ENCODE measurements around the gene MYL3. TPM values are rescaled to one million over a fixed set of nuclear protein-coding genes. Genes with fewer than 3 reads are reported as not detected.

The MYL3 gene
- total and polyA plus RNA-seq, 2 of the 4 experiments (the other 2 are of a cell fraction), result 0.09 TPM; not detected in 1

DNA sequence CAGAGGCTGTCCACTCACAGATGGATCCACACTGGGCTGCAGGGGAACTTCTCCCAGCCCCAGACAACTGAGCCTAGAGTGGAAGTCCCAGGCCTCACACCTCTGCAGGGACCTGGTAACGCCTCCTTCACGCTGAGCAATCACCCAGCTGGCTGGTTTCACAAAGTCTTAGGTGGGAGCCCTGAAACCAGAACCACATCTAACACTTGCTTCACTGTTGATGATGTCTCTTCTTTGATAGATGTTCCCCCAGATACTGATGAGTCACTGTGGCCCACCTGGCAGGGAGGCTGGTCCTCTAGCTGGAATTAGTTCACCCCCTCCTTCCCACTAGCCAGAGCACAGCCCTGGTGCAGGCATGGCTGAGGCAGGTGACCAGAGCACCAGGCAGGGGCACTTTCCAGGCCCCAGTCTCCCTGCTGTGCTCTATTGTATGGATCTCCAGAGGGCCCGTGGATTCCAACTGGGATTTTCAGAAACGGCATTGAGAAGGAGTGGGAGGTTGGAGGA lies 33.5 kb downstream of the MYL3 start:
- WGBS, 2 experiments (ENCODE audit: extremely low coverage in 2 of 2, insufficient read length in 1 of 2), result no CpG with 5 or more reads among the region's 4 CpGs
- ATAC-seq (ENCODE audit: low read depth), result no peak
- Histone ChIP-seq H3K79me1 (ENCODE audit: low read depth in 1 of 2, low read length in 2 of 2) (no peaks in the 10 kb centered on the region), H4K20me1 (ENCODE audit: insufficient read depth, low read length) (no peaks in the 10 kb centered on the region), H3K18ac (ENCODE audit: low read depth, low read length) (no peak overlapping the region), H3K9me1 (ENCODE audit: insufficient read depth, low read length) (no peaks in the 10 kb centered on the region), H3K4me1 (ENCODE audit: control insufficient read depth, insufficient read depth, low read length) (no peaks in the 10 kb centered on the region), H3K4me2 (ENCODE audit: low read depth, low read length) (no peak overlapping the region), H3K27ac (ENCODE audit: insufficient read depth, low read length) (no peak overlapping the region), H2AK9ac (replicated peaks; ENCODE audit: low read depth, low read length, poor library complexity) (no peak overlapping the region), H2BK20ac (ENCODE audit: low read depth, low read length) (no peak overlapping the region), H3K4ac (ENCODE audit: low read depth, low read length) (no peak overlapping the region), H2BK120ac (ENCODE audit: low read depth, low read length) (no peak overlapping the region), H3K23ac (ENCODE audit: low read depth, low read length) (no peak overlapping the region), H3K4me3 (ENCODE audit: insufficient read depth, low read depth, low read length) (no peak overlapping the region), H3K36me3 (ENCODE audit: control insufficient read depth, insufficient read depth, low read length) (no peaks in the 10 kb centered on the region), H3K9me3 (ENCODE audit: control insufficient read depth, insufficient read depth, low read length) (no peaks in the 10 kb centered on the region), H4K8ac (ENCODE audit: low read depth in 2 of 2, low read length in 2 of 2) (no peak overlapping the region), H2BK15ac (ENCODE audit: low read depth, low read length) (no peak overlapping the region), H2AFZ (replicated peaks; ENCODE audit: low read length, poor library complexity) (no peak overlapping the region), H4K91ac (ENCODE audit: insufficient read depth, low read depth, low read length) (no peak overlapping the region), H2BK5ac (ENCODE audit: low read depth, low read length, poor library complexity, severe bottlenecking) (no peak overlapping the region), H4K5ac (ENCODE audit: low read depth, low read length) (no peak overlapping the region), H3K27me3 (ENCODE audit: control insufficient read depth, insufficient read depth, low read length) (peaks cover 29% of the 10 kb centered on the region), H3K9ac (ENCODE audit: low read depth, low read length) (no peak overlapping the region), H2AK5ac (ENCODE audit: low read depth, low read length) (no peak overlapping the region), H3K14ac (replicated peaks; ENCODE audit: low read depth, low read length) (no peak overlapping the region), H3K56ac (ENCODE audit: extremely low read depth, insufficient read depth, low read length) (no peak overlapping the region)
- no peak for DNase-seq
- TF ChIP-seq CEBPB (IDR thresholded peaks at IDR 0.05; ENCODE audit: low read depth, low read length), result no peak
- no peak for TF ChIP-seq POLR2A (IDR thresholded peaks at IDR 0.05; ENCODE audit: low read depth, low read length)
- TF ChIP-seq, protein P1, sequence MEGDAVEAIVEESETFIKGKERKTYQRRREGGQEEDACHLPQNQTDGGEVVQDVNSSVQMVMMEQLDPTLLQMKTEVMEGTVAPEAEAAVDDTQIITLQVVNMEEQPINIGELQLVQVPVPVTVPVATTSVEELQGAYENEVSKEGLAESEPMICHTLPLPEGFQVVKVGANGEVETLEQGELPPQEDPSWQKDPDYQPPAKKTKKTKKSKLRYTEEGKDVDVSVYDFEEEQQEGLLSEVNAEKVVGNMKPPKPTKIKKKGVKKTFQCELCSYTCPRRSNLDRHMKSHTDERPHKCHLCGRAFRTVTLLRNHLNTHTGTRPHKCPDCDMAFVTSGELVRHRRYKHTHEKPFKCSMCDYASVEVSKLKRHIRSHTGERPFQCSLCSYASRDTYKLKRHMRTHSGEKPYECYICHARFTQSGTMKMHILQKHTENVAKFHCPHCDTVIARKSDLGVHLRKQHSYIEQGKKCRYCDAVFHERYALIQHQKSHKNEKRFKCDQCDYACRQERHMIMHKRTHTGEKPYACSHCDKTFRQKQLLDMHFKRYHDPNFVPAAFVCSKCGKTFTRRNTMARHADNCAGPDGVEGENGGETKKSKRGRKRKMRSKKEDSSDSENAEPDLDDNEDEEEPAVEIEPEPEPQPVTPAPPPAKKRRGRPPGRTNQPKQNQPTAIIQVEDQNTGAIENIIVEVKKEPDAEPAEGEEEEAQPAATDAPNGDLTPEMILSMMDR (conservative IDR thresholded peaks at IDR 0.05; ENCODE audit: low read depth, low read length), result no peak
- TF ChIP-seq RFX5 (IDR thresholded peaks at IDR 0.05; ENCODE audit: low read depth, low read length), result no peak
- in situ Hi-C loops (cut with MboI; ENCODE audit: low sequenced_read_pairs) (no loop called here), intact Hi-C loops (cut with micrococcal nuclease) (loop anchor here (5.0 kb wide), 1 partner anchor 102 kb away; no protein-coding TSS in a partner anchor), dilution Hi-C loops (cut with HindIII; ENCODE audit: low sequenced_read_pairs, unreplicated experiment) (no loop called here)
- ChIA-PET CTCF (no interaction called here), POLR2A (ENCODE audit: unreplicated experiment) (no interaction called here)
- BruUV-seq (replicated peaks), result no TSS peak
